Measurements from ENCODE around the gene LRIT2. TPM values are rescaled to one million over a fixed set of nuclear protein-coding genes. Genes with fewer than 3 reads are reported as not detected.

Gene LRIT2
- total RNA-seq, 1 experiment from 2014 or later: not detected

DNA sequence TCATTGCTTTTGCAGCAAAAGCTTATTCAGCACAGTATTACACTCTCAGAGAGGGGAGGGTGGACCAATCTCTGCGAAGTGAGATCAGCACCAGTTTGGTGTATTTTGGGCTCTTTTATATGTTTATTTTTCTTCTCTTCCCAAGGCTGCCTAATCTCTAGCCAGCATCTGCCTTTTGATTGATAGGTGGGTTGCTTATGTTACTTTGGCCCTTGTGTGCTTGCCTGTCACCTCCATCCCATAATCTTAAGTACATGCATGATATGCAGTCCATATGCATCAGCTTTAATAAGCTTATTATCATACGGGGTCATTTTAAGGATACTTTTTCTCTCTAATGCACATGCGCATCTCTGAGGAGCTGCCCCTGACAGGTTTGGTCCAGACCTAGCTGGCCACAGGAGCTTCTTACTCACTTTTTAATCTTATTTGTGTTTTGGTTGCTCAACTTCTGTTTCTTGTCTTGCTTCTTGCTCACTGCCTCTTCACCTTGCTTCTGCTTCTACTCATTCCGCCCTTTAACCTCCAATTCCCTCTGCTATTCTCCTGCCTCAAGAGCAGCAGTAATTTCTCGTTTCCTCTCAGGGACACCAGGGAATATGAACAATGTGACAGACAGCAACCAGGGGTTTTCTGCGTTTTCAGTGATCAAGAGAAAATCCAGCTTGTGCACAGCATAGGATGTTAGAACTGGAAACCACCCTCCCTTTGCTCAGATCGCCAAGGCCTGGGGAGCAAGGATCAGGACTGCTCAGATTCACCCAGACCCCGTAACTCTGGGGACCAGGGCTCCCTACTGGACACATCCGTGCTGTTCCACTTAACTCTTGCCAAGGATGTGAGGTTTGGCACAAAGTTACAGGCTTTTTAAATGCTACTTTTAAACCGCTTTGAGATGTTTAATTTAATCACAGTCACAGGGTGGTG is 29.5 kb upstream of the LRIT2 start:
- Histone ChIP-seq H2BK15ac (ENCODE audit: low read depth, low read length) (no peak overlapping the region), H3K27ac (ENCODE audit: insufficient read length, low read depth, low read length) (no peak overlapping the region)
- no peaks in the 10 kb centered on the region for H3K36me3 Mint-ChIP-seq (ENCODE audit: insufficient read depth in 1 of 3, low read depth in 3 of 3)

More for the DNA sequence above, 29.5 kb upstream of the LRIT2 start:
- Mint-ChIP-seq H3K9me3 (no peaks in the 10 kb centered on the region), H3K27ac (no peak overlapping the region; a peak in 1 of 7 replicates), H3K27me3 (ENCODE audit: low read depth) (peaks cover 41% of the 10 kb centered on the region), H3K4me3 (no peak overlapping the region), H3K4me1 (peaks cover 2 to 3% of the 10 kb centered on the region in 2 experiments; a peak in 2 of 4 replicates)
- Histone ChIP-seq H4K20me1 (ENCODE audit: control insufficient read depth, insufficient read depth, insufficient read length) (no peaks in the 10 kb centered on the region), H4K91ac (ENCODE audit: insufficient read length, low read depth, low read length) (no peak overlapping the region), H2BK20ac (ENCODE audit: low read depth, low read length, poor library complexity, severe bottlenecking) (no peak overlapping the region), H3K4me1 (ENCODE audit: insufficient read depth, low read length) (no peaks in the 10 kb centered on the region), H2BK12ac (ENCODE audit: insufficient read length, low read depth, low read length) (no peak overlapping the region), H3K14ac (ENCODE audit: insufficient read depth, low read length) (no peak overlapping the region), H3K23me2 (ENCODE audit: insufficient read length, low read depth, low read length, poor library complexity, severe bottlenecking) (no peaks in the 10 kb centered on the region), H2AFZ (ENCODE audit: low read length) (no peak overlapping the region), H3K9me3 (ENCODE audit: control insufficient read depth, low read depth, low read length) (no peaks in the 10 kb centered on the region), H3K27me3 (ENCODE audit: insufficient read depth, low read length) (no peaks in the 10 kb centered on the region; the same call in 1 of the 2 replicates), H3K23ac (ENCODE audit: insufficient read length, low read depth, low read length) (no peak overlapping the region), H2BK5ac (ENCODE audit: insufficient read length, low read length) (no peak overlapping the region), H3K4ac (ENCODE audit: low read depth, low read length) (no peak overlapping the region), H4K5ac (ENCODE audit: insufficient read length, low read depth, low read length) (no peak overlapping the region), H3K18ac (ENCODE audit: insufficient read length, low read depth, low read length) (no peak overlapping the region), H3K79me1 (ENCODE audit: insufficient read depth, low read depth, low read length, poor library complexity, severe bottlenecking) (no peaks in the 10 kb centered on the region), H4K8ac (replicated peaks; ENCODE audit: insufficient read length, low read depth, low read length) (no peak overlapping the region), H3K9ac (ENCODE audit: extremely low read depth, insufficient read length, low read length) (no peak overlapping the region), H3K4me2 (ENCODE audit: insufficient read depth, insufficient read length, low read length) (no peak overlapping the region), H2BK120ac (ENCODE audit: low read depth, low read length, poor library complexity, severe bottlenecking) (no peak overlapping the region), H3K79me2 (ENCODE audit: insufficient read depth, low read length) (no peaks in the 10 kb centered on the region), H3T11ph (ENCODE audit: low read length) (no peak overlapping the region), H2AK5ac (ENCODE audit: insufficient read length, low read length) (no peak overlapping the region), H3K56ac (ENCODE audit: insufficient read length, low read depth, low read length) (no peak overlapping the region)
- TF ChIP-seq, protein P1, sequence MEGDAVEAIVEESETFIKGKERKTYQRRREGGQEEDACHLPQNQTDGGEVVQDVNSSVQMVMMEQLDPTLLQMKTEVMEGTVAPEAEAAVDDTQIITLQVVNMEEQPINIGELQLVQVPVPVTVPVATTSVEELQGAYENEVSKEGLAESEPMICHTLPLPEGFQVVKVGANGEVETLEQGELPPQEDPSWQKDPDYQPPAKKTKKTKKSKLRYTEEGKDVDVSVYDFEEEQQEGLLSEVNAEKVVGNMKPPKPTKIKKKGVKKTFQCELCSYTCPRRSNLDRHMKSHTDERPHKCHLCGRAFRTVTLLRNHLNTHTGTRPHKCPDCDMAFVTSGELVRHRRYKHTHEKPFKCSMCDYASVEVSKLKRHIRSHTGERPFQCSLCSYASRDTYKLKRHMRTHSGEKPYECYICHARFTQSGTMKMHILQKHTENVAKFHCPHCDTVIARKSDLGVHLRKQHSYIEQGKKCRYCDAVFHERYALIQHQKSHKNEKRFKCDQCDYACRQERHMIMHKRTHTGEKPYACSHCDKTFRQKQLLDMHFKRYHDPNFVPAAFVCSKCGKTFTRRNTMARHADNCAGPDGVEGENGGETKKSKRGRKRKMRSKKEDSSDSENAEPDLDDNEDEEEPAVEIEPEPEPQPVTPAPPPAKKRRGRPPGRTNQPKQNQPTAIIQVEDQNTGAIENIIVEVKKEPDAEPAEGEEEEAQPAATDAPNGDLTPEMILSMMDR (conservative IDR thresholded peaks at IDR 0.05): no peak
- no CpG with 5 or more reads among the region's 10 CpGs for WGBS (ENCODE audit: extremely low coverage, insufficient read length, low lambda C conversion rate)
- no peak for DNase-seq

Data from H9 (cell line).